ENCODE results near the gene TUBGCP3. TPM values are rescaled to one million over a fixed set of nuclear protein-coding genes. Genes with fewer than 3 reads are reported as not detected.

Gene TUBGCP3
- total and polyA plus RNA-seq, 2 donors (not counting 1 experiment from before 2014, with no cell fraction given) = 30.6 to 65.1 TPM

DNA sequence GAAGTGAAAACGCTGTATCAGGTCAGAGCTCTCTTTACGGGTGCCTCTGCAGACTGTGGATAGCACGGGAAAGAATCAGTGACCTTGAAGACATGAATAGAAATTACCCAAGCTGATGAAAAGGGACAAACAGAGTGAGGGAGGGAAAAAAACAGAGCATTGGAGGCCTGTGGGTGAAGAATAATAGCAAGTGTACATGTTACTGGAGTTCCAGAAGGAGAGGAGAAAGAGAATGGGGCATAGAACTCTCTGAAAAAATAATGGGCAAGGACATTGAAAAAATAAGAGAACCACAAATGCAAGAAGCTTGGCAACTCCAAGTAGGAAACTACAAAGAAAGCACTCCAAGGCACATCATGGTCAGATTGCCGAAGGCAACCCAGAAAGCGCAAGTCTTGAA, 125.5 kb downstream of the TUBGCP3 start:
- no peaks in the 10 kb centered on the region for H3K27me3 Mint-ChIP-seq
- Histone ChIP-seq H3K27ac (ENCODE audit: low read length in 2 of 2) (no peak overlapping the region), H3K4me1 (ENCODE audit: control insufficient read depth in 2 of 2, insufficient read depth in 2 of 2, low read length in 2 of 2) (no peaks in the 10 kb centered on the region), H4K20me1 (ENCODE audit: control insufficient read depth, insufficient read depth, low read length, poor library complexity, severe bottlenecking) (no peaks in the 10 kb centered on the region), H3K79me2 (ENCODE audit: control insufficient read depth, insufficient read depth, low read length) (no peaks in the 10 kb centered on the region), H2AFZ (ENCODE audit: insufficient read depth, low read depth, low read length, poor library complexity, severe bottlenecking) (no peak overlapping the region), H3K9ac (ENCODE audit: low read length) (no peak overlapping the region), H3K27me3 (replicated peaks in 1 of 4; ENCODE audit: control extremely low read depth in 1 of 4, control insufficient read depth in 3 of 4, insufficient read depth in 4 of 4, low read length in 3 of 4) (peaks cover 0 to 3% (median 0%) of the 10 kb centered on the region in 4 experiments), H3K4me2 (replicated peaks; ENCODE audit: low read depth, low read length, poor library complexity, severe bottlenecking) (no peak overlapping the region), H3K4me3 (ENCODE audit: control extremely low read depth in 1 of 5, extremely low read depth in 1 of 5, insufficient read depth in 1 of 5, low read depth in 2 of 5, low read length in 4 of 5) (no peak overlapping the region), H3K9me3 (ENCODE audit: control extremely low read depth in 1 of 3, control insufficient read depth in 2 of 3, insufficient read depth in 1 of 3, low read length in 2 of 3) (peaks cover 0 to 18% (median 11%) of the 10 kb centered on the region in 3 donors), H3K36me3 (replicated peaks in 1 of 2; ENCODE audit: control extremely low read depth in 1 of 2, control insufficient read depth in 1 of 2, extremely low read depth in 1 of 2, insufficient read depth in 2 of 2, low read length in 1 of 2) (no peaks in the 10 kb centered on the region)
- intact Hi-C loops (cut with micrococcal nuclease) = no loop called here
- no peak overlapping the region for H3K27ac Mint-ChIP-seq
- H3K4me3 Mint-ChIP-seq = no peak overlapping the region
- H3K9me3 Mint-ChIP-seq (ENCODE audit: insufficient read depth) = peaks cover 19% of the 10 kb centered on the region
- ChIA-PET CTCF (no interaction called here), POLR2A (no interaction called here)
- DNase-seq = no peak
- no peak for ATAC-seq (ENCODE audit: low read depth)
- H3K4me1 Mint-ChIP-seq = no peaks in the 10 kb centered on the region
- TF ChIP-seq EZH2 (IDR thresholded peaks at IDR 0.05; ENCODE audit: borderline replicate concordance, insufficient read depth, low read depth, low read length, poor library complexity, severe bottlenecking) = no peak
- TF ChIP-seq, protein P1, sequence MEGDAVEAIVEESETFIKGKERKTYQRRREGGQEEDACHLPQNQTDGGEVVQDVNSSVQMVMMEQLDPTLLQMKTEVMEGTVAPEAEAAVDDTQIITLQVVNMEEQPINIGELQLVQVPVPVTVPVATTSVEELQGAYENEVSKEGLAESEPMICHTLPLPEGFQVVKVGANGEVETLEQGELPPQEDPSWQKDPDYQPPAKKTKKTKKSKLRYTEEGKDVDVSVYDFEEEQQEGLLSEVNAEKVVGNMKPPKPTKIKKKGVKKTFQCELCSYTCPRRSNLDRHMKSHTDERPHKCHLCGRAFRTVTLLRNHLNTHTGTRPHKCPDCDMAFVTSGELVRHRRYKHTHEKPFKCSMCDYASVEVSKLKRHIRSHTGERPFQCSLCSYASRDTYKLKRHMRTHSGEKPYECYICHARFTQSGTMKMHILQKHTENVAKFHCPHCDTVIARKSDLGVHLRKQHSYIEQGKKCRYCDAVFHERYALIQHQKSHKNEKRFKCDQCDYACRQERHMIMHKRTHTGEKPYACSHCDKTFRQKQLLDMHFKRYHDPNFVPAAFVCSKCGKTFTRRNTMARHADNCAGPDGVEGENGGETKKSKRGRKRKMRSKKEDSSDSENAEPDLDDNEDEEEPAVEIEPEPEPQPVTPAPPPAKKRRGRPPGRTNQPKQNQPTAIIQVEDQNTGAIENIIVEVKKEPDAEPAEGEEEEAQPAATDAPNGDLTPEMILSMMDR (IDR thresholded peaks at IDR 0.05) = no peak
- whole genome bisulfite sequencing (ENCODE audit: insufficient coverage) = 89% methylated on average over 5 of the region's 5 CpGs

DNA sequence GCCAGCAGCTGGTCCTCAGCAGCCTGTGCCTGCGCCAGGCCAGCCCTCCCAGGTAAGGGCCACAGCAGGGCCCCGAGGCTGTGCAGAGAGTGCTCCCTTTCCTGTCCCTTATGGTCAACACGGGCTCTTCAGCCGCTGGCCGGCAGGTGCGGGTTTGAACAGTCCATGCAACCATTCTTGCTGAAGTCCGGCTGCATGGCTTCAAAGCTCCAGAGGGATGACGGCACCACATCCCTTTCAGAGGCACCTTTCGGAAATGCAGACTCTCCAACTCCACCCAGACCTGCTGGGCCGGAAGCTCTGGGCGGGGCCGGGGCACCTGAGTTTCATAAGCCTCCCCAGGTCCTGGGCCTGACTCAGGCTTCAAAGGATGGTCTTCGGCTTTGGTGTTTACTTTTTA, 130.5 kb downstream of the TUBGCP3 start:
- WGBS (ENCODE audit: insufficient coverage) = 87% methylated on average over 13 of the region's 13 CpGs
- peaks cover 17% of the 10 kb centered on the region for H3K9me3 Mint-ChIP-seq (ENCODE audit: insufficient read depth)
- no peaks in the 10 kb centered on the region for H3K79me2 ChIP-seq (ENCODE audit: control insufficient read depth, insufficient read depth, low read length)
- CTCF ChIA-PET = no interaction called here
- no peaks in the 10 kb centered on the region for H4K20me1 ChIP-seq (ENCODE audit: control insufficient read depth, insufficient read depth, low read length, poor library complexity, severe bottlenecking)
- H2AFZ ChIP-seq (ENCODE audit: insufficient read depth, low read depth, low read length, poor library complexity, severe bottlenecking) = no peak overlapping the region
- no peaks in the 10 kb centered on the region for H3K4me1 Mint-ChIP-seq
- H3K27me3 Mint-ChIP-seq = no peaks in the 10 kb centered on the region
- no peak overlapping the region for H3K27ac ChIP-seq (ENCODE audit: low read length in 2 of 2)
- ATAC-seq (ENCODE audit: low read depth) (no peak), DNase-seq (no peak)
- H3K4me3 Mint-ChIP-seq = no peak overlapping the region
- no peaks in the 10 kb centered on the region for H3K4me1 ChIP-seq (ENCODE audit: control insufficient read depth in 2 of 2, insufficient read depth in 2 of 2, low read length in 2 of 2)
- no peak overlapping the region for H3K4me3 ChIP-seq (ENCODE audit: control extremely low read depth in 1 of 5, extremely low read depth in 1 of 5, insufficient read depth in 1 of 5, low read depth in 2 of 5, low read length in 4 of 5)
- intact Hi-C loops (cut with micrococcal nuclease) = no loop called here
- H3K9ac ChIP-seq (ENCODE audit: low read length) = no peak overlapping the region
- H3K4me2 ChIP-seq (replicated peaks; ENCODE audit: low read depth, low read length, poor library complexity, severe bottlenecking) = no peak overlapping the region
- H3K27ac Mint-ChIP-seq = no peak overlapping the region
- H3K9me3 ChIP-seq (ENCODE audit: control extremely low read depth in 1 of 3, control insufficient read depth in 2 of 3, insufficient read depth in 1 of 3, low read length in 2 of 3) = peaks cover 0 to 31% (median 8%) of the 10 kb centered on the region in 3 donors
- peaks cover 0 to 3% (median 0%) of the 10 kb centered on the region in 4 experiments for H3K27me3 ChIP-seq (replicated peaks in 1 of 4; ENCODE audit: control extremely low read depth in 1 of 4, control insufficient read depth in 3 of 4, insufficient read depth in 4 of 4, low read length in 3 of 4)
- H3K36me3 ChIP-seq (replicated peaks in 1 of 2; ENCODE audit: control extremely low read depth in 1 of 2, control insufficient read depth in 1 of 2, extremely low read depth in 1 of 2, insufficient read depth in 2 of 2, low read length in 1 of 2) = no peaks in the 10 kb centered on the region
- TF ChIP-seq, protein P1 (IDR thresholded peaks at IDR 0.05) = no peak
- no peak for TF ChIP-seq EZH2 (IDR thresholded peaks at IDR 0.05; ENCODE audit: borderline replicate concordance, insufficient read depth, low read depth, low read length, poor library complexity, severe bottlenecking)
- POLR2A ChIA-PET = no interaction called here

Data from B cell (primary cell).